Ectodermal cell (in vitro differentiated cells): ENCODE results near the gene JPT1.

Experiments
- H3K27ac ChIP-seq: 2 replicates; pipeline ENCODE4 v1.7.0; 2013; ENCODE audit warnings: mild to moderate bottlenecking, low read depth, low read length; ENCODE audit not compliant: insufficient read depth, poor library complexity, severe bottlenecking
- H3K27me3 ChIP-seq: 2 replicates; pipeline ENCODE4 v1.7.0; 2013; ENCODE audit warnings: mild to moderate bottlenecking, low read length; ENCODE audit not compliant: insufficient read depth, control insufficient read depth, poor library complexity, severe bottlenecking
- H3K36me3 ChIP-seq: one replicate; pipeline ENCODE4 v1.7.0; 2013; ENCODE audit warnings: low read length; ENCODE audit not compliant: control insufficient read depth, insufficient read depth
- H3K4me1 ChIP-seq: one replicate; pipeline ENCODE4 v1.7.0; 2013; ENCODE audit warnings: low read length; ENCODE audit not compliant: control insufficient read depth, insufficient read depth
- H3K4me3 ChIP-seq: 2 replicates; pipeline ENCODE4 v1.7.0; 2013; ENCODE audit warnings: low read depth, low read length, control low read depth; ENCODE audit not compliant: insufficient read depth
- H3K9me3 ChIP-seq: 2 replicates; pipeline ENCODE4 v1.7.0; 2013; ENCODE audit warnings: mild to moderate bottlenecking, low read length, moderate library complexity; ENCODE audit not compliant: control insufficient read depth
- WGBS, 2 experiments: methylation state at CpG; one replicate each; pipeline ENCODE4 v1.1.7; 2013; ENCODE audit warnings: missing lambda C conversion rate in 2 of 2; 5-methylcytosine and 5-hydroxymethylcytosine counted together

The JPT1 gene

DNA sequence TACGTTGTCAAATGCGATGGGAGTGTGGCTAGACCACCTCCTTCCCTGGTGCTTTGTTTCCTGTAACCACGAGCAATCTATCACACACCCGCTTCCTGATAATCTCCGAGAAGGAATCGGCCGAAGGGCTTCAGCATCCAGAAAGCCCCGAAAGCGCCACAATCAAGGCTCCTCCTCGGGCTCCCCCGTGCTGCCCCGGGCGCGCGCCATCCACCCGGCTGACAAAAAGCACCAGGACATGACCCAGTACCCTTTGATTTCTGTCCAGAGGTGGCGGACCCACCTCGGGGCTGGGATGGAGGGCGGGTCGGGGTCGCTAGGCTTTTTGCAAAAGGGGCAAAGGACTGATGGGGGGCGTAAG, 45.3 kb downstream of the JPT1 start:
- Histone ChIP-seq H3K4me1 (peaks cover 6% of the 10 kb centered on the region), H3K27me3 (peaks cover 10% of the 10 kb centered on the region), H3K9me3 (no peaks in the 10 kb centered on the region), H3K36me3 (no peaks in the 10 kb centered on the region), H3K27ac (no peak overlapping the region), H3K4me3 (peak overlapping the region; percentile 72)
- WGBS, 2 experiments: 20 to 26% methylated on average over 22 of the region's 22 CpGs

DNA sequence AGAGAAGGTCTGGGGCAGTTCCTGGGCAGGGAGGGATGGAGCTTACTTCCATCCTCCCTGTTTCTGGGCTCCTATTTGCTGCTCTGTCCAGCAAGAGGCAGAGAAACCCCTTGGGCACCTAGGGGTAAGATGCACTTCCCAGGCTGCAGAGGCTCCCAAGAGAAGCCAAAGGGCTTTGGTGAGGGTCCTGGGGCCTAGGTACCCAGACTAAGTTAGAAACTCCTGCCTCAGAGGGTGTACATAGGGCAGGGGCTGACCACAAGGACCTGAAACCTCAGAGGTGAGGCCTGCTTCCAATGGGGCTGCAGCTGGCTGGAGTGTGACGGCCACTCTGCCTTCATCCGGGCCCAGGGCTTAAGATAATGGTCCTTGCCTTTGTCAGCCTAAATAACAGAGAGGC, 46.1 kb downstream of the JPT1 start:
- peaks cover 6% of the 10 kb centered on the region for H3K4me1 ChIP-seq
- H3K9me3 ChIP-seq: no peaks in the 10 kb centered on the region
- H3K27me3 ChIP-seq: peaks cover 10% of the 10 kb centered on the region
- H3K27ac ChIP-seq: no peak overlapping the region
- WGBS, 2 experiments: 92% methylated on average over 2 of the region's 2 CpGs
- H3K4me3 ChIP-seq: no peak overlapping the region
- no peaks in the 10 kb centered on the region for H3K36me3 ChIP-seq

DNA sequence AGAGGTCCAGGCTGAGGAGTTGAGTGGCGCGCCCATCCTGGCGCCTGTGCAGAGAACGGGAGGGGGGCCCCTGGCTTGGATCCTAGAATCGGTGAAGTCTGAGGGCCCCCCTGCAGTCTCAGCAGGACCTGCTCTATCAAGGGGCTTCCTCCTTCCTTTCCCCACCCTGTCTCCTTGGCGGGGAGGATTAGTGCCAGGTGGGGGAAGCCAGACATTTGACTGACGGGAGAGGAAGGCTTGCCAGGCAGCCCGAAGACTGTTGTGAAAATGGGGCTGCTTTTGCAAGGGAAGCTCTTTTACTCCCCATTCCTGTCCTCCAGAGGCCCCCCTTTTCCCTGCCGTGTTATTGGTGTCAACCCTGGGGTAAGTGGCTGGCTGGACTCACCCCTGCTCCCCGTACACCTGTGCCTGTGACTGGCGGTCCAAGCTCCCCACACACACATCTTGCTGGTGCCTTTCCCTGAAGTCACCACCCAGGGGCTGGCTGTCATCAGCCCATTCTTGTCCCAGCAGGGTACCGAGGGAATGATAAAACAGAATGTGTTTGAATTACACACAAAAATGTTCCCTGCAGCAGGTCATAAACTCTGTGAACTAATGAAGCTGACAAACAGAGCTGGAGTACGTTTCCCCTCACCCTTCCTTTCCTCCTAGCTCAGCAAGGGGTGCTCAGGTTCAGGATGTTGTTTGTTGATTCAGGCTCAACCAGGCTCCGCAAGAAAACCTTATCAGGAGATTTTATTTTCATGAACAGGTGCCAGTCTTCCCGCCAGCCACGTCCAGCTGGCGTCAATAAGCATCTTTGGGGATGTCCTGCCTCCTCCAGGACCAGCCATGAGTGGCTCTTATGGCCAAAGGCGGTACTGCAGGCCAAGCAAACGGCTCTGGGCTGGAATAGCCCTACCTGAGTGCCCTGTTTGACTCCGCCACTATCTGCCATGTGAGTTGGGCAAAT, 48.9 kb downstream of the JPT1 start:
- WGBS, 2 experiments: 64 to 70% methylated on average over 20 of the region's 20 CpGs
- no peak overlapping the region for H3K4me3 ChIP-seq
- no peaks in the 10 kb centered on the region for H3K36me3 ChIP-seq
- H3K4me1 ChIP-seq: peaks cover 6% of the 10 kb centered on the region
- peaks cover 10% of the 10 kb centered on the region for H3K27me3 ChIP-seq
- H3K9me3 ChIP-seq: no peaks in the 10 kb centered on the region
- H3K27ac ChIP-seq: no peak overlapping the region

DNA sequence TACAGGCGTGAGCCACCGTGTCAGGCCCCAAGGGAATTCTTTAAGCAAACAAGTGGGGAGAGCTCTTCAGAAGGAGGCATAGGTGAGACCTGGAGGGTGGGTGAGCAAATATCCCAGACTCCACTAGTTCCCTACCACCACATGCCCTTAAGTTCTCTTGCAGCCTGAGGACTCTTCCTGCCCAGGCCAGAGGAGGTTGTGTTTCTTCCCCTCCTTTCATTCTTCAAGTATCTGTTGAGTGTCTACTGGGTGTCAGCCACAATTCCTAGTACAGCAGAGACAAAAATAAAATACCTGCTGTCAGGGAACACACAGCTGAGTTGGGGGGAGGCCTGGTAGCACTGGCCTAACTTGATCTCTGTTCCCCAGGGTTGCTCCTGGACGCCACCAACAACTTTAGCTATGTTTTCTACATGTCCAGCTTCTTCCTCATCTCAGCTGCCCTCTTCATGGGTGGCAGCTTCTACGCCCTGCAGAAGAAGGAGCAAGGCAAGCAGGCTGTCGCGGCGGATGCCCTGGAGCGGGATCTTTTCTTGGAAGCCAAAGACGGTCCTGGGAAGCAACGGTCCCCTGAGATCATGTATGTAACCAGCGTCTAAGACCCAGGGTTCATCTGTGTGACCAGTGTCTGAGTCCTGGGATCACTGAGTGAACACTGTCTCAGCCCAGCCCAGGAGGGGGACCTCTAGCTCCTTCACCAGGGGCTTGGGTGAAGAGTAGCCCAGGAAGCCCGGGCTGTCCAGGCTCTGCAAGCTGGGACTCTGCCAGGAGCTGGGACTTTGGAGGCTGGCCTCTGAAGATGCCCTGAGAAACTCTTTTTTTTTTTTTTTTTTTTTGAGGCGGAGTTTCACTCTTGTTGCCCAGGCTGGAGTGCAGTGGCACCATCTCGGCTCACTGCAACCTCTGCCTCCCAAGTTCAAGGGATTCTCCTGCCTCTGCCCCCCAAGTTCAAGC, 50.4 kb downstream of the JPT1 start:
- H3K9me3 ChIP-seq: no peaks in the 10 kb centered on the region
- H3K36me3 ChIP-seq: no peaks in the 10 kb centered on the region
- no peak overlapping the region for H3K27ac ChIP-seq
- H3K27me3 ChIP-seq: peaks cover 8% of the 10 kb centered on the region
- 90 to 93% methylated on average over 14 of the region's 14 CpGs for WGBS, 2 experiments
- peaks cover 3% of the 10 kb centered on the region for H3K4me1 ChIP-seq
- H3K4me3 ChIP-seq: no peak overlapping the region

DNA sequence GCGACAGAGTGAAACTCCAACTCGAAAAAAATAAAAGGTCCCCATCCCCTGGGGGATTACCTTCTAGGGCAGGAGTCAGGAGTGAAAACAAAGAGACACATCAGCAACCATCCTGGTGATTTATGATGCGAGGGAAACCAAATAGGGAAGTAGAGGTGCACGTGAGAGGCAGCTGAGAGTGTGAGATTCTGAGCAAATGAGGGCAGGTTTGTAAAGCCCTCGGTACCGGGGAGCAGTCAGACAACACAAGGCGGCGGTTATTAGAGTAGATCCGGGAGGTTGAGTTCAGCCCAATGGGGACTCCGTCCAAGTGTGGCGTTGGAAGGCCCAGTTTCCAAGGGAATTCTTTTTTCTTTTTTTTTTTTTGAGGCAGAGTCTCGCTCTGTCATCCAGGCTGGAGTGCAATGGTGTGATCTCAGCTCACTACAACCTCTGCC, 51.9 kb downstream of the JPT1 start:
- WGBS, 2 experiments: 78% methylated on average over 12 of the region's 12 CpGs
- no peaks in the 10 kb centered on the region for H3K4me1 ChIP-seq
- no peaks in the 10 kb centered on the region for H3K36me3 ChIP-seq
- no peaks in the 10 kb centered on the region for H3K9me3 ChIP-seq
- no peaks in the 10 kb centered on the region for H3K27me3 ChIP-seq
- no peak overlapping the region for H3K4me3 ChIP-seq
- no peak overlapping the region for H3K27ac ChIP-seq

DNA sequence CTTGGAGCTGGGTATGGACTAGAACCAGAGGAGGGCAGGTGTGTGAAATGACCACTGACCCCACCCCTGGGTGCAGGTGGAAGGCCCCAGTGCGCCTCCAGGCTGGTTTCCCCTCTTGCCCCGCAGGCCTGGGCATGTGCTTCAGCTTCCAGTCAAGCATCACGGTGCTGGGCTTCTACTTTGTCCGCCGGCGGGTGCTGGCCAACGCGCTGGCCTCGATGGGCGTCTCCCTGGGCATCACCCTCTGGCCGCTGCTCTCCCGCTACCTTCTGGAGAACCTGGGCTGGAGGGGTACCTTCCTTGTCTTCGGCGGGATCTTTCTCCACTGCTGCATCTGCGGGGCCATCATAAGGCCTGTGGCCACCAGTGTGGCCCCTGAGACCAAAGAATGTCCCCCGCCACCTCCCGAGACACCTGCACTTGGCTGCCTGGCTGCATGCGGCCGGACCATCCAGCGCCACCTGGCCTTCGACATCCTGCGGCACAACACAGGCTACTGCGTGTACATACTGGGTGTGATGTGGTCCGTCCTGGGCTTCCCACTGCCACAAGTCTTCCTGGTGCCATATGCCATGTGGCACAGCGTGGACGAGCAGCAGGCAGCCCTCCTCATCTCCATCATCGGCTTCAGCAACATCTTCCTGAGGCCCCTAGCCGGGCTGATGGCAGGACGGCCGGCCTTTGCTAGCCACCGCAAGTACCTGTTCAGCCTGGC, 54.3 kb downstream of the JPT1 start:
- Histone ChIP-seq H3K9me3 (no peaks in the 10 kb centered on the region), H3K4me1 (peaks cover under 1% of the 10 kb centered on the region), H3K4me3 (no peak overlapping the region), H3K27me3 (no peaks in the 10 kb centered on the region), H3K27ac (no peak overlapping the region), H3K36me3 (no peaks in the 10 kb centered on the region)
- 95 to 97% methylated on average over 31 of the region's 31 CpGs for WGBS, 2 experiments

DNA sequence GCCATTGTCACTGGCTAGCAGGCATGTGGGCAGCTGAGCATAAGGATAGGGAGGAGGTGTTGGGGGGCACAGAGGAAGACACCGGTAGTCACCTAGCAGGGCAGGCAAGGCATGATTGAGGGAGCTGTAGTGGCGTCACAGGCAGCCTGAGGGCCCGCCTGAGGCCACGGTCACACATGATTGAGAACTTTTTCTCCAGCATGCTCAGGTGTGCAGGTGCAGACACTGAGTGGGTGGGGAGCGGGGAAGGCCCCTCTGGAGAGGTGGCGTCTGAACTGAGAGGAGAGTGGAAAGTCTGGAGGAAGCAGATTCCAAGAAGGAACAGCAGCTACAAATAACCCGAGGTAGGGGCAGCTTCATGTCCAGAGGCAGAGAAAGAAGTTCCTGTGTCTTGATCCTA, 55.5 kb downstream of the JPT1 start:
- Histone ChIP-seq H3K27me3 (no peaks in the 10 kb centered on the region), H3K27ac (no peak overlapping the region), H3K9me3 (no peaks in the 10 kb centered on the region), H3K36me3 (no peaks in the 10 kb centered on the region), H3K4me3 (no peak overlapping the region), H3K4me1 (peaks cover 6% of the 10 kb centered on the region)
- WGBS, 2 experiments: 89% methylated on average over 7 of the region's 7 CpGs

DNA sequence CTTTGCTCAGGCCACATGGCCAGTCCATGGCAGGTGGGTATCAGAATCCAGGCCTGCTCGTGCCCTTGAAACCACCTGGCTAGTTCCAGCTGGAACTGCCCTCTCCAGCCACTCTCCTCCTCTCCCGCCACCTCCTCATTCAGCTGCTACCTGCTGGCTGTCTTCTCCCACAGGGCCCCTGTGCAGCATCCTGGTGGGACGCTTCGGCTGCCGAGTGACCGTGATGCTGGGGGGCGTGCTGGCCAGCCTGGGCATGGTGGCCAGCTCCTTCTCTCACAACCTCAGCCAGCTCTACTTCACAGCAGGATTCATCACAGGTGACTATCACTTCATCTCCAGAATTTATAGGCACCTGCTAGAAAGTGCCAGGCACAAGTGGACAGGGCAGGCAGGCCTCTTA, 56.4 kb downstream of the JPT1 start:
- 94 to 96% methylated on average over 7 of the region's 7 CpGs for WGBS, 2 experiments
- Histone ChIP-seq H3K27ac (no peak overlapping the region), H3K9me3 (no peaks in the 10 kb centered on the region), H3K4me3 (no peak overlapping the region), H3K36me3 (no peaks in the 10 kb centered on the region), H3K27me3 (no peaks in the 10 kb centered on the region), H3K4me1 (peaks cover 9% of the 10 kb centered on the region)

DNA sequence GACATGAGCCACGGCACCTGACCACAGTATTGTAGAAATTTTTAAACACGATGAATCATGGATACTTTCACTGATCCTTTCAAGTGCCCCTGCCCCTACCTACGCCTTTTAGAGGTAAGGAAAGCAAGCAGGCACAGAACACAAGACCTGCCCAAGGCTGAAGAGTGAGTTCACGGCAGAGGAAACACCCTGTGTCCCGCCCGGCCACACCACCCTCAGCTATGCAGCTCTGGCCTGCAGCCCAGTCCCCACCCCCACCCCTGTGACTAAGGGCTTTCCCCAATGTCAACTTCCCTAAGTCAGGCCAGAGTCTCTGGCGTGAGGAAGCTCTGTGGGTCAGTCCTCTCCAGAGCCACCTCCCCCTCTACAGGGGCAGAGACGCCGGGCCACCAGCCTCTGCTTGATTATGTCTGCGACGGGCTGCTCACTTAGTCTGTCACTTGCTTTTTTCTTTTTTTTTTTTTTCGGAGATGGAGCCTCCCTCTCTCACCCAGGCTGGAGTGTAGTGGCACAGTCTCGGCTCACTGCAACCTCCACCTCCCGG, 58.2 kb downstream of the JPT1 start:
- H3K27me3 ChIP-seq: no peaks in the 10 kb centered on the region
- no peaks in the 10 kb centered on the region for H3K9me3 ChIP-seq
- H3K4me1 ChIP-seq: peaks cover 21% of the 10 kb centered on the region
- no peaks in the 10 kb centered on the region for H3K36me3 ChIP-seq
- 85 to 87% methylated on average over 11 to 14 of the region's 14 CpGs for WGBS, 2 experiments
- H3K27ac ChIP-seq: no peak overlapping the region
- H3K4me3 ChIP-seq: no peak overlapping the region
